Measurements from ENCODE around the gene AFDN. TPM values are rescaled to one million over a fixed set of nuclear protein-coding genes. Genes with fewer than 3 reads are reported as not detected.

AFDN gene
- total and polyA plus RNA-seq, 9 donors: 24.4 to 266 (median 86.6) TPM

DNA sequence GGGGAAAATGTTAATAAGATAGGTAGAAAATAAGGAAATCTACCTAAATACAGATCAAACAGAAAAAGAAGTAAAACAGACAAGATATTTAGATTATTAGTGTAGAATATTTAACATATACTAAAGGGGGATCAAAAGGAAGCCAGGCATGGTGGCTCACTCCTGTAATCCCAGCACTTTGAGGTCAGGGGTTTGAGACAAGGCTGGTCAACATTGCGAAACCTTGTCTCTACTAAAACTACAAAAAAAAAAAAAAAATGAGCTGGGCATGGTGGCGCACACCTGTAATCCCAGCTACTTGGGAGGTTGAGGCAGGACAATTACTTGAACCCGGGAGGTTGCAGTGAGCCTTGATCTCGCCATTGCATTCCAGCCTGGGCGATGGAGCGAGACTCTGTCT, 55.5 kb downstream of the AFDN start:
- DNase-seq: no peak
- Histone ChIP-seq H3K27me3 (no peaks in the 10 kb centered on the region), H3K9me3 (no peaks in the 10 kb centered on the region), H3K27ac (no peak overlapping the region), H3K36me3 (no peaks in the 10 kb centered on the region), H3K4me3 (no peak overlapping the region), H3K4me1 (ENCODE audit: insufficient read depth) (no peaks in the 10 kb centered on the region)
- WGBS, 3 donors: 96 to 99% (median 96%) methylated on average over 6 of the region's 6 CpGs
- intact Hi-C loops (cut with DNase I): no loop called here
- TF ChIP-seq, protein P1, sequence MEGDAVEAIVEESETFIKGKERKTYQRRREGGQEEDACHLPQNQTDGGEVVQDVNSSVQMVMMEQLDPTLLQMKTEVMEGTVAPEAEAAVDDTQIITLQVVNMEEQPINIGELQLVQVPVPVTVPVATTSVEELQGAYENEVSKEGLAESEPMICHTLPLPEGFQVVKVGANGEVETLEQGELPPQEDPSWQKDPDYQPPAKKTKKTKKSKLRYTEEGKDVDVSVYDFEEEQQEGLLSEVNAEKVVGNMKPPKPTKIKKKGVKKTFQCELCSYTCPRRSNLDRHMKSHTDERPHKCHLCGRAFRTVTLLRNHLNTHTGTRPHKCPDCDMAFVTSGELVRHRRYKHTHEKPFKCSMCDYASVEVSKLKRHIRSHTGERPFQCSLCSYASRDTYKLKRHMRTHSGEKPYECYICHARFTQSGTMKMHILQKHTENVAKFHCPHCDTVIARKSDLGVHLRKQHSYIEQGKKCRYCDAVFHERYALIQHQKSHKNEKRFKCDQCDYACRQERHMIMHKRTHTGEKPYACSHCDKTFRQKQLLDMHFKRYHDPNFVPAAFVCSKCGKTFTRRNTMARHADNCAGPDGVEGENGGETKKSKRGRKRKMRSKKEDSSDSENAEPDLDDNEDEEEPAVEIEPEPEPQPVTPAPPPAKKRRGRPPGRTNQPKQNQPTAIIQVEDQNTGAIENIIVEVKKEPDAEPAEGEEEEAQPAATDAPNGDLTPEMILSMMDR (IDR thresholded peaks at IDR 0.05): no peak
- TF ChIP-seq EP300 (IDR thresholded peaks at IDR 0.05) (no peak), POLR2A (IDR thresholded peaks at IDR 0.05) (no peak)

DNA sequence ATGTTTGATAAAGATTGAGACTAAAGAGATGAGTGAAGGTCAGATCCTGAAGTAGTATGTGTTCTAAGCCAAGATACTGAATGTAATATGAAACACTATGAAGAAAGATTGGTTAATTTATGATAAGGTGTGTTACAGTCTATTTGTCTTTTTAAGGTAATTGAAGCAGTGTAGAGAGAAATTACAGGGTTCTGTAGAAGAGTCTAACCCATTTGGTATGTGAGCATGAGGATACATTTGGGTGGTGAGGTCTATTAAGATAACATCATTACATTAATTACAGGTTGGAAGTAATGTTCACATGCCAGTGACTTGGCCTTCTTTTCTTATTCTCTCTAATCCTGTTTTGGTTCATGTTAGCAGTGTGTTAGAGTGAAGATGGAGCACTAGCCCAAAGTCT, 61.4 kb downstream of the AFDN start:
- Histone ChIP-seq H3K27me3 (no peaks in the 10 kb centered on the region), H3K4me3 (no peak overlapping the region), H3K36me3 (no peaks in the 10 kb centered on the region), H3K4me1 (ENCODE audit: insufficient read depth) (no peaks in the 10 kb centered on the region), H3K27ac (no peak overlapping the region), H3K9me3 (no peaks in the 10 kb centered on the region)
- DNase-seq: no peak
- intact Hi-C loops (cut with DNase I): no loop called here
- TF ChIP-seq EP300 (IDR thresholded peaks at IDR 0.05): no peak
- no peak for TF ChIP-seq POLR2A (IDR thresholded peaks at IDR 0.05)
- TF ChIP-seq, protein P1 (IDR thresholded peaks at IDR 0.05): no peak

DNA sequence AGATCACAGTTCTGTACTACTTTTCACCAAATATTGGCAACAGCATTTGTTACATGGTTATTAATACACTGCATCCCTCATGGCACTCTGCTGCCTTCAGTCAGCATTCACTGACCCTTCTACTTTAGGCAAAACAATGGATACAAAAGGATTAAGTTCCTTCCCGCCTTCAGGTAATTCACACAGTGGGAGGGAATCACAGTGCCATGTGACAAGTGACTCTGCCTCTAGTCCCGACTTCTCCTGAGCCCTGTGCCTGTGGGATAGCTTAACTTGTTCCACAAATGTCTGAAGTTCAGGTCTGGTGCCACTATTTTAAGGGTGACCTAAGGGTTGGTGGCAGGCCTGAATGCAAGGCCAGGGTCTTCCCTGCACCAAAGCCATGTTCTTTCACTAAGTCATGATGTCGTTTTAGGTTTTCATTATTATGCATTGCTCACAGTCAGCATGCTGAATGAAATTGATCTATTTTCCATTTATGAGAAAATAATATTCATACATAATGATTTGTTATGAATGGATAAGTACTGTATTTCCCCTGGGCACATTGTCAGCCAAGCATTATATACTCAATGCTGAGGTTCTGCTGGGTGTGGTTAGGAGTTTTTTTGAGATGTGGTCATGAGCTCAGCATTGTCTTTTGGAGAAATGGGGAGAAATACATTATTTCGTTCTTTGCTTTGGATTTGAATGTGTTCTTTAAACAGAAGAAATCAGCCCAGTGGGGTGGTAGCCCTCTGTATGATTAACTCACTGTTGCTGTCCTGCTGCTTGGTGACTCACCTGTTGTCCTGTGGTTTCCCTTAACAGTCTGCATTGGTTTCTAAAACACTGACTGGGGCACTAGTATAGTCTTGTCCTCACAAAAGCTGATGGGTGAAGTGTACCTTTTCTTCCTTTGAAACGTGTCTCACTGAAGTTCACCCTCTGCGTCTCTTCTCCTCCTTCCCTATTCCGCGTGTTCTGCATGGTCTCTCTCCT, 66.4 kb downstream of the AFDN start:
- WGBS, 3 donors: 87 to 91% (median 88%) methylated on average over 8 of the region's 8 CpGs
- no peak for DNase-seq
- H3K4me3 ChIP-seq: no peak overlapping the region
- H3K9me3 ChIP-seq: no peaks in the 10 kb centered on the region
- no peaks in the 10 kb centered on the region for H3K27me3 ChIP-seq
- no peaks in the 10 kb centered on the region for H3K36me3 ChIP-seq
- no peaks in the 10 kb centered on the region for H3K4me1 ChIP-seq (ENCODE audit: insufficient read depth)
- TF ChIP-seq, protein P1 (IDR thresholded peaks at IDR 0.05): no peak
- TF ChIP-seq EP300 (IDR thresholded peaks at IDR 0.05) (no peak), POLR2A (IDR thresholded peaks at IDR 0.05) (no peak)
- H3K27ac ChIP-seq: no peak overlapping the region
- intact Hi-C loops (cut with DNase I): loop anchor here in 1 of 4 donors (10.0 kb wide), 1 partner anchor 668 kb away; no protein-coding TSS in a partner anchor

DNA sequence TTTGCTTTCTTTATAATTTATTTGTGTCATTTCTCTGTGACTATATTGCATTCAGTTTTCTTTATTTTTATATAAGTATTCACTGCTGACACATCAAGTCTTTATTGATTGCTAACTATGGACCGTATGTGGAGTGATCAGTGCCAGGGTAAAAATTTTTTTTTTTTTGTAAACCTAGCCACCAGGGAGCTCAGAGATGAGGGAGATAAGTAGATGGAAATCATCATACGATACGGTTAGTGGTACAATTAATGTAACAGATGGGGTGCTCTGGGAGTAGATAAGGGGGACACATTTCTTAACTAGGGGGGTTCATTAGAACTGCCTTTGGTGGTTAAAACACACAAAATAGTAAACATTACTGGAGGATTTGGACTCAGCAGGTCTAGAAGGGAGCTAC, 68.3 kb downstream of the AFDN start:
- intact Hi-C loops (cut with DNase I): loop anchor here in 2 of 4 donors (5.0 to 10.0 kb wide), 2 partner anchors 408 to 670 kb away; no protein-coding TSS in a partner anchor
- TF ChIP-seq, protein P1 (IDR thresholded peaks at IDR 0.05): no peak
- TF ChIP-seq POLR2A (IDR thresholded peaks at IDR 0.05): no peak
- no peak for TF ChIP-seq EP300 (IDR thresholded peaks at IDR 0.05)
- Histone ChIP-seq H3K36me3 (no peaks in the 10 kb centered on the region), H3K27ac (no peak overlapping the region), H3K27me3 (no peaks in the 10 kb centered on the region), H3K4me3 (no peak overlapping the region), H3K4me1 (ENCODE audit: insufficient read depth) (no peaks in the 10 kb centered on the region), H3K9me3 (no peaks in the 10 kb centered on the region)
- DNase-seq: no peak
- WGBS, 3 donors: 78 to 96% (median 93%) methylated on average over 3 of the region's 3 CpGs
